Neutrophil (primary cell): ENCODE measurements around the gene MAPK9.

Source experiments
- H3K27ac ChIP-seq: fragments of 200-600 bp; sonication (generic); 2 replicates; pipeline ENCODE4 v1.5.1; 2016; ENCODE audit warnings: mild to moderate bottlenecking, moderate library complexity
- H3K27me3 ChIP-seq: fragments of 200-600 bp; sonication (generic); 2 replicates; pipeline ENCODE4 v1.6.0; 2016; ENCODE audit warnings: mild to moderate bottlenecking
- H3K36me3 ChIP-seq: fragments of 200-600 bp; sonication (generic); 2 replicates; pipeline ENCODE4 v1.5.1; 2017
- H3K4me1 ChIP-seq, 2 experiments: fragments of 200-600 bp in 1 of 2; sonication (generic) in 1 of 2; 1 replicate in 1 of 2; 2 replicates in 1 of 2; pipeline versions ENCODE4 v1.5.1 to v1.6.1; 2013 to 2016; ENCODE audit warnings: low read depth in 1 of 2, low read length in 1 of 2, mild to moderate bottlenecking in 1 of 2, moderate library complexity in 1 of 2; ENCODE audit not compliant: control insufficient read depth in 1 of 2, insufficient read depth in 1 of 2
- H3K4me3 ChIP-seq, 2 experiments: fragments of 200-600 bp in 1 of 2; sonication (generic) in 1 of 2; 1 replicate in 1 of 2; 2 replicates in 1 of 2; pipeline ENCODE4 v1.5.1; 2013 to 2016; ENCODE audit warnings: low read depth in 1 of 2, low read length in 1 of 2, mild to moderate bottlenecking in 1 of 2, moderate library complexity in 1 of 2
- H3K9me3 ChIP-seq: fragments of 200-600 bp; sonication (generic); 2 replicates; pipeline ENCODE4 v1.5.1; 2016
- TF ChIP-seq, protein P1 (sequence below): fragments of 200-600 bp; sonication (generic); IDR thresholded peaks from 2 replicates; pipeline ENCODE4 v1.5.1; 2016; ENCODE audit warnings: antibody characterized with exemption

Gene MAPK9

GRCh38 chr5:180284149-180284548 lies 7.7 kb downstream of the MAPK9 start:
- TF ChIP-seq, protein P1, sequence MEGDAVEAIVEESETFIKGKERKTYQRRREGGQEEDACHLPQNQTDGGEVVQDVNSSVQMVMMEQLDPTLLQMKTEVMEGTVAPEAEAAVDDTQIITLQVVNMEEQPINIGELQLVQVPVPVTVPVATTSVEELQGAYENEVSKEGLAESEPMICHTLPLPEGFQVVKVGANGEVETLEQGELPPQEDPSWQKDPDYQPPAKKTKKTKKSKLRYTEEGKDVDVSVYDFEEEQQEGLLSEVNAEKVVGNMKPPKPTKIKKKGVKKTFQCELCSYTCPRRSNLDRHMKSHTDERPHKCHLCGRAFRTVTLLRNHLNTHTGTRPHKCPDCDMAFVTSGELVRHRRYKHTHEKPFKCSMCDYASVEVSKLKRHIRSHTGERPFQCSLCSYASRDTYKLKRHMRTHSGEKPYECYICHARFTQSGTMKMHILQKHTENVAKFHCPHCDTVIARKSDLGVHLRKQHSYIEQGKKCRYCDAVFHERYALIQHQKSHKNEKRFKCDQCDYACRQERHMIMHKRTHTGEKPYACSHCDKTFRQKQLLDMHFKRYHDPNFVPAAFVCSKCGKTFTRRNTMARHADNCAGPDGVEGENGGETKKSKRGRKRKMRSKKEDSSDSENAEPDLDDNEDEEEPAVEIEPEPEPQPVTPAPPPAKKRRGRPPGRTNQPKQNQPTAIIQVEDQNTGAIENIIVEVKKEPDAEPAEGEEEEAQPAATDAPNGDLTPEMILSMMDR: no peak
- peaks cover 6 to 7% of the 10 kb centered on the region in 2 experiments for H3K4me1 ChIP-seq
- H3K27ac ChIP-seq: no peak overlapping the region
- H3K36me3 ChIP-seq: peaks cover 34% of the 10 kb centered on the region
- H3K27me3 ChIP-seq: no peaks in the 10 kb centered on the region
- no peaks in the 10 kb centered on the region for H3K9me3 ChIP-seq
- no peak overlapping the region for H3K4me3 ChIP-seq

- Histone ChIP-seq H3K27me3 (no peaks in the 10 kb centered on the region), H3K36me3 (peaks cover 40% of the 10 kb centered on the region), H3K4me3 (no peak overlapping the region), H3K9me3 (peaks cover 3% of the 10 kb centered on the region), H3K4me1 (peaks cover 6 to 7% of the 10 kb centered on the region in 2 experiments), H3K27ac (no peak overlapping the region)
- TF ChIP-seq, protein P1: no peak
These were observed 8.8 kb downstream of the MAPK9 start for GRCh38 chr5:180283026-180283615.

DNA sequence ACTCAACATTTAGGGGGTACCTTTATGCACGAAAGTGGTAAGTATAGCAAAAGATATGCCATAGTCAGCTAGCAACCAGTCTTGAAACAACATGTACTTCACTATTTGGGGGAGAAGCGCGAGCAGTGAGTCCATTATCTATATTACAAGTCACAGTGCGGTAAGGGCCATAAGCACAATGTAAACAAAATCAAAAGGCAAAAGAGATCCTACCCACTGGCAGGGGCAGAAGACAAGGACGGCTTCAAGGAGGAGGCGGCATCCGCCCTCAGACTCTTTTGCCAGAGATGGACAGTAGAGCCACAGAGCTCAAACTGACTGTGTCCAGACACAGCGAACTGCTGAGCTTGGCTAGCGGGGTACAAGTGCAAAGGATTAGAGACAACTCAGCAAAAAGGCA lies 9.6 kb downstream of the MAPK9 start:
- TF ChIP-seq, protein P1: no peak
- Histone ChIP-seq H3K36me3 (peaks cover 45% of the 10 kb centered on the region), H3K4me1 (peaks cover 4 to 6% of the 10 kb centered on the region in 2 experiments), H3K9me3 (peaks cover 6% of the 10 kb centered on the region), H3K27me3 (no peaks in the 10 kb centered on the region), H3K4me3 (no peak overlapping the region), H3K27ac (no peak overlapping the region)

GRCh38 chr5:180281706-180282105 lies 10.2 kb downstream of the MAPK9 start:
- no peaks in the 10 kb centered on the region for H3K27me3 ChIP-seq
- peaks cover 6% of the 10 kb centered on the region for H3K9me3 ChIP-seq
- H3K27ac ChIP-seq: no peak overlapping the region
- TF ChIP-seq, protein P1: no peak
- peaks cover 50% of the 10 kb centered on the region for H3K36me3 ChIP-seq
- H3K4me1 ChIP-seq: peaks cover 0 to 5% of the 10 kb centered on the region in 2 experiments
- no peak overlapping the region for H3K4me3 ChIP-seq

GRCh38 chr5:180274695-180275094 lies 17.2 kb downstream of the MAPK9 start:
- H3K4me3 ChIP-seq: no peak overlapping the region
- peaks cover 10 to 14% of the 10 kb centered on the region in 2 experiments for H3K4me1 ChIP-seq
- H3K9me3 ChIP-seq: peaks cover 11% of the 10 kb centered on the region
- no peak overlapping the region for H3K27ac ChIP-seq
- H3K27me3 ChIP-seq: no peaks in the 10 kb centered on the region
- TF ChIP-seq, protein P1: no peak
- H3K36me3 ChIP-seq: peaks cover 21% of the 10 kb centered on the region
